ENCODE measurements around the gene LRRC56. TPM values are rescaled to one million over a fixed set of nuclear protein-coding genes. Genes with fewer than 3 reads are reported as not detected.
A peak's percentile ranks its signal among the peaks of the same experiment; 100 is the strongest.

Gene LRRC56
- total and polyA plus RNA-seq, 2 donors (not counting 1 experiment from before 2014, with no cell fraction given), result 11.8 to 15.8 TPM

DNA sequence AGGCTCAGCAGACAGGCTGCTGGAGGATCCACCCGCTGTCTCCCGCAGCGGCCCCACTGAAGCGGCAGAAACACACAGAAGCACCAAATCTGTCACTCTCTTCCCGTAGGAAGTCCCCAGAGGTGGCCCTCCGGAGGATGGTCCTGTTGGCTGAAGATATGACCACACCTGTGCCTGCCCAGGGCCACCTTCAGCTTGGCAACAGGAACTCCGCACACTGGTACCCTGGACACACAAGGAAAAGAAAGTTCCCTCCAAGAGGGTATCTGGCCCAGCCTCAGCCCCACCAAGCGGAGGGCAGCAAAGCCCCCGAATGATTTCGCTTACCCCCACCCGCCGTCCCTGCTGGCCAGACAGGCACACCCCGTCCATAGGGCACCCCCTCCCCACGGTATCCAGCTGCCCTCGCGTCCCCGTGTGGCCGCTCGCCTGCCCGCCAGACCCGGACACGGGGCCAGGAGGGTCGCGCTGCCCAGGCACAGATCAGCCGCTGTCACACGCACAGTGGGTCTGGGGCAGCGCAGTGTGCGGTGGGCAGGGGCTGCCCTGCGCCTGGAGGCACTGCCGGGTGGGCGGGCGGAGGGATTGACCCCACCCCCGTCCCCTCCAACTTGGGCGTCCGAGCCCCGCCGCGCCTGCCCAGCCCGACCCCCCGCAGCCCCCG, 30.4 kb downstream of the LRRC56 start:
- Histone ChIP-seq H3K4me3 (ENCODE audit: control extremely low read depth in 1 of 5, extremely low read depth in 1 of 5, insufficient read depth in 1 of 5, low read depth in 2 of 5, low read length in 4 of 5) (peak overlapping the region in 3 of 5 experiments; percentile 32 to 85 (median 44)), H3K4me2 (replicated peaks; ENCODE audit: low read depth, low read length, poor library complexity, severe bottlenecking) (peak overlapping the region; percentile 97), H3K27ac (ENCODE audit: low read length in 2 of 2) (no peak overlapping the region), H3K27me3 (replicated peaks in 1 of 4; ENCODE audit: control extremely low read depth in 1 of 4, control insufficient read depth in 3 of 4, insufficient read depth in 4 of 4, low read length in 3 of 4) (peaks cover 0 to 4% (median 1%) of the 10 kb centered on the region in 4 experiments), H3K79me2 (ENCODE audit: control insufficient read depth, insufficient read depth, low read length) (peaks cover 3% of the 10 kb centered on the region), H2AFZ (ENCODE audit: insufficient read depth, low read depth, low read length, poor library complexity, severe bottlenecking) (peak overlapping the region; percentile 58), H4K20me1 (ENCODE audit: control insufficient read depth, insufficient read depth, low read length, poor library complexity, severe bottlenecking) (peaks cover 14% of the 10 kb centered on the region), H3K4me1 (ENCODE audit: control insufficient read depth in 2 of 2, insufficient read depth in 2 of 2, low read length in 2 of 2) (peaks cover 10 to 13% of the 10 kb centered on the region in 2 donors), H3K9me3 (ENCODE audit: control extremely low read depth in 1 of 3, control insufficient read depth in 2 of 3, insufficient read depth in 1 of 3, low read length in 2 of 3) (no peaks in the 10 kb centered on the region), H3K36me3 (replicated peaks in 1 of 2; ENCODE audit: control extremely low read depth in 1 of 2, control insufficient read depth in 1 of 2, extremely low read depth in 1 of 2, insufficient read depth in 2 of 2, low read length in 1 of 2) (no peaks in the 10 kb centered on the region), H3K9ac (ENCODE audit: low read length) (peak overlapping the region; percentile 54)
- DNase-seq (no peak), ATAC-seq (ENCODE audit: low read depth) (peak; percentile 1)
- H3K27ac Mint-ChIP-seq, result peak overlapping the region; percentile 84
- peaks cover 9% of the 10 kb centered on the region for H3K4me1 Mint-ChIP-seq
- H3K4me3 Mint-ChIP-seq, result peak overlapping the region; percentile 83
- ChIA-PET CTCF (interaction anchor here (1.4 to 1.7 kb wide), 3 partner anchors 10 to 181 kb away, joined by 3 to 4 read pairs (median 4); no protein-coding TSS in a partner anchor), POLR2A (interaction anchor here (1.9 to 2.1 kb wide), 2 partner anchors 8 to 32 kb away, joined by 7 to 10 read pairs; partner anchors contain the start of genes HRAS and PHRF1)
- TF ChIP-seq EZH2 (IDR thresholded peaks at IDR 0.05; ENCODE audit: borderline replicate concordance, insufficient read depth, low read depth, low read length, poor library complexity, severe bottlenecking), result no peak
- TF ChIP-seq, protein P1, sequence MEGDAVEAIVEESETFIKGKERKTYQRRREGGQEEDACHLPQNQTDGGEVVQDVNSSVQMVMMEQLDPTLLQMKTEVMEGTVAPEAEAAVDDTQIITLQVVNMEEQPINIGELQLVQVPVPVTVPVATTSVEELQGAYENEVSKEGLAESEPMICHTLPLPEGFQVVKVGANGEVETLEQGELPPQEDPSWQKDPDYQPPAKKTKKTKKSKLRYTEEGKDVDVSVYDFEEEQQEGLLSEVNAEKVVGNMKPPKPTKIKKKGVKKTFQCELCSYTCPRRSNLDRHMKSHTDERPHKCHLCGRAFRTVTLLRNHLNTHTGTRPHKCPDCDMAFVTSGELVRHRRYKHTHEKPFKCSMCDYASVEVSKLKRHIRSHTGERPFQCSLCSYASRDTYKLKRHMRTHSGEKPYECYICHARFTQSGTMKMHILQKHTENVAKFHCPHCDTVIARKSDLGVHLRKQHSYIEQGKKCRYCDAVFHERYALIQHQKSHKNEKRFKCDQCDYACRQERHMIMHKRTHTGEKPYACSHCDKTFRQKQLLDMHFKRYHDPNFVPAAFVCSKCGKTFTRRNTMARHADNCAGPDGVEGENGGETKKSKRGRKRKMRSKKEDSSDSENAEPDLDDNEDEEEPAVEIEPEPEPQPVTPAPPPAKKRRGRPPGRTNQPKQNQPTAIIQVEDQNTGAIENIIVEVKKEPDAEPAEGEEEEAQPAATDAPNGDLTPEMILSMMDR (IDR thresholded peaks at IDR 0.05), result no peak
- intact Hi-C loops (cut with micrococcal nuclease), result loop anchor here (1.0 to 5.0 kb wide), 6 partner anchors 7 to 130 kb away; partner anchors contain the start of genes DEAF1, LMNTD2, LRRC56 and PHRF1
- 38% methylated on average over 41 of the region's 41 CpGs for WGBS (ENCODE audit: insufficient coverage)
- H3K9me3 Mint-ChIP-seq (ENCODE audit: insufficient read depth), result no peaks in the 10 kb centered on the region
- H3K27me3 Mint-ChIP-seq, result no peaks in the 10 kb centered on the region

All from B cell (primary cell).